GM21423 (cell line): Measurements from ENCODE around the gene GLUL.
"Not testable (repeated sequence)": the region's sequence is repeated elsewhere in the genome, so short reads cannot be mapped to it uniquely, and the experiment has no call there.

Experiments
- ATAC-seq: cut with Tn5 transposase; IDR thresholded peaks from one replicate; pipeline ENCODE4 v1.9.1; 2021; ENCODE audit warnings: mild to moderate bottlenecking, moderate library complexity; ENCODE audit not compliant: unreplicated experiment

GLUL gene

GRCh38 chr1:182370532-182370931 is 21.1 kb downstream of the GLUL start:
- ATAC-seq, result no peak

- no peak for ATAC-seq
Observed at GRCh38 chr1:182368903-182369302, 22.7 kb downstream of the GLUL start.

DNA sequence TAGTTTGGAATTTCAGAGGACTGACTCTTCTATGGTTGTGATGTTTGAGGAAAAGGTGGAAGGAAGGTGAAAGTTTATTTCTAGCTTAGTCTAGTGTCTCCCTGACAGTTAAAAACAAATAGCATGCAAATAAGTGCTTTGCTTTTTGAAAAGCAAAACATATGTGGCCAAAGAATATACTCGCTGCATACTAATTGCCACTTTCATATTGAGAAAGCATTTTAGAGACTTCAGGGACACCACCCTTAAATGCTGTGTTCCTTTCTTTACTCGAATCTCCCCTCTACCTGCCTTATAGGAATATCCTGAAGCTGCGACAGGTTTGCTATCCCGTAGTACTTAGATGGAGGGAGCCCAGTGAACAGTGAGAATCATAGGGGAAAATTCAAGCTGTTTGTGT is 23.2 kb downstream of the GLUL start:
- ATAC-seq, result no peak

GRCh38 chr1:182367926-182368325 is 23.7 kb downstream of the GLUL start:
- no peak for ATAC-seq

GRCh38 chr1:182366596-182366995 is 25.0 kb downstream of the GLUL start:
- no peak for ATAC-seq

- ATAC-seq, result no peak
Observed at GRCh38 chr1:182359645-182360044, 31.9 kb downstream of the GLUL start.

- ATAC-seq, result no peak
Observed at GRCh38 chr1:182357913-182358312, 33.7 kb downstream of the GLUL start.

DNA sequence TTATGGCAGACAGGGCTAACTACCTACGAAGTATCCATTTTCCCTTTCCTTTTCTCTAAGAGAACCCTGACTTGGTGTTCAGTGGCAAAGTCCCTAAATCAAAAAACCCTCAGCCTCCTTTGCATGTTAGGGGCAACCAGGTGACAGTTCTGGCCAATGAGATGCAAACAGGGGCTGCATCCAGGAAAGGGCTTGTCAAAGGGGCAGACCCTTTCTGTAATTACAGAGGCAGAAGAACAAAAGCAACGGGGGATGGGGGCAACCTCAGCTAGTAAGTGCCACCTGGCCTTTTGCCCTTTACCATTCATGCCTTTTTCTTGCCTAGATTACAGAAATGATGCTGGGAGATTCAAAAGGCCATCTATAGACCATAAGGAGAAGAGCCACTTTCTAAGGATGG is 34.4 kb downstream of the GLUL start:
- ATAC-seq, result no peak

GRCh38 chr1:182355723-182356098 is 35.9 kb downstream of the GLUL start:
- ATAC-seq, result no peak

- no peak for ATAC-seq
Observed at GRCh38 chr1:182351790-182352364, 39.7 kb downstream of the GLUL start.

GRCh38 chr1:182350839-182351238 is 40.8 kb downstream of the GLUL start:
- ATAC-seq, result no peak

DNA sequence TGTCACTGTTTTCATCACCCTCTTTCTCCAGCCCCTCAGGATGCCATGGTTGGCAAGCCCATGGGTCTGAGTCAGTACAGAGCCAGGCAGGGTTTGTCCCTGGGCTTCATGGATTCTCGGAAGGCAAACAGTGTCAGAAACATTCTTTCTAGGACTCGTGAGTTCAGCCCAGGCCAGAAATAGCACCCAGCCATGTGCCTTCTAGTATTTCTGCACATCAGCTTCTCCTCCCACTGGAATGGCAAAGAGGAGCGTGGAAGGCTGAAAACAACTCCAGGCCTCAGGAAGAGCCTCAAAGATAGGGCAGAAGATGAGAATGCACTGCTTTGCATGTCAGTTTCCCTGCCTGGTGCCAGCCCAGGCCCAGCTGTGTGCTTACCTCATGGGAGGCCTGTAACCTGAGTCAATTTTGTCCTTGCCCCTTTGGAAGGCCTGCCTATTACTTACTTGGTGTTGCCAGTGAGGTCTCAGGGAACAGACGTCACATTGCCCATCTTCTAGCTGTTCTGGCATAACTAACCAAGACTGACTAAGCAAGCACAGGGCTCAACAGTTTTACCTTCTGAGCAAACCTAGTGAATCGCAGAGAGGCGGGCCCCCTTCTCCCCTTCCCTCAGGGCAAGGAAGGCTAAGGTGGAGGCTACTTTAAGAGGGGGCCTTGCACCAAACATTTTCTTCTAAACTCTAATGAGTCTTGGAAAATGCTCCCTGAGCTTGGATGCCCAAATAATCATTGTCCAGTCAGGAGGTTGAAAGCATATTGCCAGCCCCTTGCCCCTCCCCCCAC is 42.4 kb downstream of the GLUL start:
- no peak for ATAC-seq

GRCh38 chr1:182347019-182347418 is 44.6 kb downstream of the GLUL start:
- ATAC-seq, result no peak

DNA sequence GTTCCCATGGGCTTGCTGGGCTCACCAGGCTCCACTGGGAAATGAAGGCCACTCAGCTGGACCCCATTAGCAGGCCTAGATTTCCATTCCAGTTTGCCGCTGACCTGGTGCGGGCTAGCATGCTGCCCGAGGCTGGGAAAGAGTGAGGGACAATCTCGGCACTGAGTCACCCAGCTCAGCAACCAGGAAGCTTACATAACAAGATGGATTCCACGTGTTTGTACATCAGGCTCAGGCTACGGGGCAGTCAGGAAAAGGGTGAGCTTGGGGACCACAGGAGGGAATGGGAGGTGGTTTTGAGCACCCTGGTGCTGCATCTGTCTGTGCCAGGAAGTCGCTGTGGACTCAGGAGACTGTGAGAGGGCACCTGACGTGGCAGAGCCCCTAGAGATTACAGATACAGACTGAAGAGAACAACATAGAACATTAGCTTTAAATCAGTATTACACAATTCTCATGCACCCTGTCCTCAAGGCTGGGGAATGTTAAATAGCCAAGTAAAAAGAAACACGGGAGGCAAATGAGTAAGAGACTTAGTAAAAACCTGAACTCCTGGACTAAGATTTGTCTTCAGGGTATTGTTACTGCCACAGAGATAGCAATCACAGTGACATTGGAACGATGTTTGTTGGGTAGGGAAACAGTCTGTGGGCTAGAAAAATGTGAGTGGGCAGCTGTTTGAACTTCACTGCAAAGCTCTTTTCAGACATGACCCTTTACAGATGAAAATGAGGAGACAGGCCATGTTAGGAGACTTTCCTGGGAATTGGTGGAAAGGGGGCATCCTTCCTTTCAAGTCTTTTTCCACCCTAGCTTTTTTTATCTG is 51.1 kb downstream of the GLUL start:
- ATAC-seq, result no peak

DNA sequence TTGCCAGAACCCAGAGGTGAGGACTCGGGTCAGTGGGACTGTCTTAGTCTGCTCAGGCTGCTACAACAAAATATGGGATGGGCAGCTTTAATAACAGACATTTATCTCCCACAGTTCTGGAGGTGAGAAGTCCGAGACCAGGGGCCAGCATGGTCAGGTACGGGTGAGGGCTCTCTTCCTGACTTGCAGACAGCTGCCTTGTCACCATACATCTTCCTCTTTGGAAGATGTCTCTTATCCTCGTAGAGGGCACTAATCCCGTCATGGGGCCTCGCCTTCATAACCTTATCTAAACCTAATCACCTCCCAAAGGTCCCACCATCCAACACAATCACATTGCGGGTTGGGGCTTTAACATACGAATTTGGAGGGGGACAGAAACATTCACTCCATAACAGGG is 51.9 kb downstream of the GLUL start:
- ATAC-seq, result no peak

GRCh38 chr1:182338806-182339370 is 52.7 kb downstream of the GLUL start:
- no peak for ATAC-seq

DNA sequence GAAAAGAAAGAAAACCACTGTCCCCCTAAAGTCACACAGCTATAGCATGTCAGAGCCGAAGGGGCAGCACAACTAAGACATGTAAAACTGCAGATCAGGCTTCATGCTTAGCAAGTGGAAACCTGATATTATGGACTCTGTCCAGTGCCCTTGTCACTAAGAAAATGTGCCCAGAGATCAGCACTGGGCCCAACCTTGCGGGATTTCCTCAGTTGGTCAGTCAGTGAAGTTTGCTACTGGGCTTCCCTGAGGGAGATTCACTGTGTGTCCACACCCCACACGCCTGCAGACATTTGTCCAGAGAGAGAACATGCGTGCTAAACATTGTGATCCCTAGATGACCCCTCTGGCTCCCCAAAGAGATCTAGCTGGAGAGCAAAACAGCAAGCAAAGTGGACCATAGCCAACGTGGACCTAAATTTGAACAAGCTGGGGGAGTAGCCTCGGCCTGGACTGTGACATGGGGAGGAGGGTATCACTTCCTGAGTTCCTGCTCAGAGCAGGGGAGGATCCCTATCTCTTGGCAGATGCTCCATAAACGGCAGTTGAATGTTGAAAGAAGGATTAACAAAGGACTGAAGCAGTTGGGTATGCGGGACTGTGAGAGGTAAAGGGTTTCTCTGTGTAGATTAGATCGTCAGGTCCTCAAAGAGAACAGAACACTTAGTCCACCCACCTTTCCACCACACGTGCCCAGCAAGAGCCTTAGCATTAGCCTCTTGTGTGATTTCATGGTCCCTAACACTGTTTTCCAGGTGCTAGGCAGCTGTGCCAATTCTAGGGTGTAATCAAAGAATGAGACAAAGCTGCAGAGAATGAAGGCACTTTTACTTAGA is 53.6 kb downstream of the GLUL start:
- ATAC-seq, result no peak

DNA sequence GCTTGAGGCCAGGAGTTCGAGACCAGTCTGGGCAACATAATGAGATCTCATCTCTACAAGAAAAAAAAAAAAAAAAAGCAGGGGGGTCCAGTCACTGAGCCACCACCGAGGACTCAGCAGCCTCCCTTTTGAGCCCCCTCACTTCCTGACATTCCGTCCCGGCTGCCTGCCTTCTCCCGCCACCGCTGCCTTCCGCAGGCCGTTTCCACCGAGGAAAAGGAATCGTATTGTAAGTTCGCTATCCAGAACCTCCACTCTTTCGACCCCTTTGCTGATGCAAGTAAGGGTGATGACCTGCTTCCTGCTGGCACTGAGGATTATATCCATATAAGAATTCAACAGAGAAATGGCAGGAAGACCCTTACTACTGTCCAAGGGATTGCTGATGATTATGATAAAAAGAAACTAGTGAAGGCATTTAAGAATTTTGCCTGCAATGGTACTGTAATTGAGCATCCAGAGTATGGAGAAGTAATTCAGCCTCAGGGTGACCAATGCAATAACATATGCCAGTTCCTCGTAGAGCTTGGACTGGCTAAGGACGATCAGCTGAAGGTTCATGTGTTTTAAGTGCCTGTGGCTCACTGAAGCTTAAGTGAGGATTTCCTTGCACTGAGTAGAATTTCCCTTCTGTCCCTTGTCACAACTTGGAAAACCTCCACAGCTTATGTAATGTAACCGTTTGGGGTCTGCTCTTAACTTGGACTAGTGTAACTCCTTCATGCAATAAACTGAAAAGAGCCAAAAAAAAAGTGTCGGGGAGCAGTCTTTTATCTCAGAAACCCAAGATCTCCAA is 55.6 kb downstream of the GLUL start:
- ATAC-seq, result no peak

GRCh38 chr1:182333071-182333571 is 58.5 kb downstream of the GLUL start:
- ATAC-seq, result not testable (repeated sequence)
